ENCODE measurements around the gene YY2.

YY2 gene

DNA sequence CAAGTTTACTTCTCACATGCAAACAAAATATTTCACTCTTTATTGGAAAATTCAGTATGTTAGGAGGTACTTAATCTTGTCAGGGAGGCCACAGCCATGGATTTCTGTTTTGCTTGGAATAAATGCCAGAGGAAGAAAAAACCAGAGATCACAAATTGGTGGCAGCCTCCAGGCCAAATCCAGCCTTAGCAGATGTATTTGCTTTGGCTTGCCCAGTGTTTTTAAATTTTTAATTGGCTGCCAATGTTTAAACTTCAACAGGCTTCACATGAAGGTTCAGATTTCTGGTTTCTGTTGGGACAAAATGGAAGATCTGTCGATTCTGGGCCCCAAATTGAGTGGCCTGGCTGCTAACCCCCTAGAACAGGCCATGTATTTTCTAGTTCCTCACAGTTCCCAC is 19.2 kb downstream of the YY2 start:
- DNase-seq (ENCODE audit: low spot score), result no peak

DNA sequence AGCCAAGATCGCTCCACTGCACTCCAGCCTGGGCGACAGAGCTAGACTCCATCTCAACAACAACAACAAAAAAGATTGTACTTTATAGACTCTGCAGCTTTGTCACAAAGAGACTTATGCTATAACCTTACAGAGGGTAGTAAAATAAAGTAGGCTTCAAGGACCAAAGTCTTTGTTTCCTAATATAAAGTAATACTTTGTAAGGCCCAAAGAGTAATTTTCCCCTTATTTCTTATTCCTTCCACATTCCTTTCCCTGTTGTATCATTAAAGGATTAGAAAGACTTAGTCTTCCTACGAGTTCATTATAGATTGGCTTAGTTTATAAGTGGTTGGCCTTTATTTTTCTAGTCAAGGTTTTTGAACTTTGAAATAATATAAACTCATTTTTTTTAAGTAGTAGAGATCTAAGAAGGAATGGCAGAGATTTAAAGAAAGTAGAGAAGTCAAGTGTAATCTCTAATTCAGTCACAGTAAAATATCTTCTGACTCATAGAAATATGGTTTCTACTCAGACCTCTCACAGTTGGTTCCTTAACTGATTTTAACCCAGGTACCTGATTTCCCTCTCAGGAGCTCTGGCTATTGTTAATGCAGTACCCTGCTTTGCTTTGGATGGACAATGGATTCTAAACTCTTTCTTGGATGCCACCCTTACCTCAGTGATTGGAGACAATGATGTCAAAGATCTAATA is 26.2 kb downstream of the YY2 start:
- DNase-seq (ENCODE audit: low spot score), result no peak

DNA sequence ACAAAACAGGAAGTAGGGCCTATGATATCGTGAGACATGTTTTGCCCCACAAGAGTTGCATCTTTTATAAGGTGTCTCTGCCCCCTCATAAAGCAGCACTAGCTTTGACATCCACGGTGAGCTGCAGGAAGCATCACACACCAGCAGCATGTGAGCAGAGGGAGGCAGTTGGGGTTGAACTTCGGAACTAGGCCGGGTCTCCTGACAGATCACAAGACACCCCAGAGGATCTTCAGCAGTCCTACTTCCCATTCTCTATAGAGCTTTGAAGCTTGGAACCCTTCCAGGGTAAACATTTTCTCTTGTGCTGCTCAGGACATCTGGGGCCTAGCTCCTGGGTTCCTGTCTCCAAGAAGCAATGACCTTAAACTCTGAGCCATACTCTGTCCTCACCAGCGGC is 27.5 kb downstream of the YY2 start:
- no peak for DNase-seq (ENCODE audit: low spot score)

DNA sequence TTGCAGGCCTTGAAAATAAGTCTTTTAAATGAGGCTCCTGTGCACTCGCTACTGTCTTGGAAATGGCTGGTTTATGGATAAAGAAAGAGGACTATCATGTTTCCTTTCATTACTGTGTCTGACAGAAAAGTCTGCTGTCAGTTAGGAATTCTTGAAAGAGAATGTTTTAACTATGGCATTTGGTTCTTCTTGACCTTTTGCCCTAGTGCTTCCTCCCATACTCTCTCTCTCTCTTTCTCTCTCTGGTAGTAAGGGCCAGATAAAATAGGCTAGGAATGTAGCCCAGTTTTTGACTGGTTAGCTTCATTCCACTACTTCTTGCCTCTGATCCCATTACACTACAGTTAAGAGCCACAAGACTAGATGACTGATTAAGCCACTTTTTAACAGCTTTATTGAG is 29.8 kb downstream of the YY2 start:
- DNase-seq (ENCODE audit: low spot score), result no peak

DNA sequence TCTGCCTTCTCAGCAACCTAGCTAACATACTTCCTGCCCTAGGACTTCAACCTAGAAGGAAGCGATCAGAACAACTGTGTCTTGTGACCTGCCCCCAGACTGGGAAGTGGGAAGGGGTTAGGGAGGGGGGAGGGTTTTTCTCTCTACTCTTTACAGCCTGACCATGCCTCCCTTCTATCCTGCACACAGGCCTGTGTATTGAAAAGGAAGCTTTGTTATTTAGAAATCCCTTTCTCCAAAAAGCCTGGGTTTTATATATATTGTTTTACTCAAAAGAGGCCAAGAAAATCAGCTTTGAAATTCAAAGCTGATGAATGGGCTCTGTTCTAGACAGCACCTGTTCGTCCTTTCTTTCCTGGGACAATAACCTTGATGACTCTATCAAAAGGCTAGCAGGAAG is 49.5 kb downstream of the YY2 start:
- no peak for DNase-seq (ENCODE audit: low spot score)

DNA sequence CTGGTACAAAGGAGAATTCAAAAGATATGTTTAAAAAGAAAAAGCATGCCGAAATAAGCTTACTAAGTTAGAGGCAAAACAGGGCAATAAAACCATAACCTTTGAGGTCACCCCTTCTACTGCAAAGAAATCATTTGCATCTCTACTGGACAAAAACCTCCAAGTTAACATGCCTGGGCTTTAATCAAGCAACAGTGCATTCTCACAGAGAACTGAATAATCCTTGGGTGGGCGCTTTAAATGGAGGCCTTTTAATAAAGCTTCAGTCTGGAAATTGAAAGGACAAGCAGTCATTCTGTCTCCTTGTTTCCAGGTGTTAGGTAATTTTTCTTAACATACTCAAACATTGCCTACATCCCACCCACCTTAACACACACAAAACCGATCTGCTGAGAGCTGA is 50.2 kb downstream of the YY2 start:
- no peak for DNase-seq (ENCODE audit: low spot score)

DNA sequence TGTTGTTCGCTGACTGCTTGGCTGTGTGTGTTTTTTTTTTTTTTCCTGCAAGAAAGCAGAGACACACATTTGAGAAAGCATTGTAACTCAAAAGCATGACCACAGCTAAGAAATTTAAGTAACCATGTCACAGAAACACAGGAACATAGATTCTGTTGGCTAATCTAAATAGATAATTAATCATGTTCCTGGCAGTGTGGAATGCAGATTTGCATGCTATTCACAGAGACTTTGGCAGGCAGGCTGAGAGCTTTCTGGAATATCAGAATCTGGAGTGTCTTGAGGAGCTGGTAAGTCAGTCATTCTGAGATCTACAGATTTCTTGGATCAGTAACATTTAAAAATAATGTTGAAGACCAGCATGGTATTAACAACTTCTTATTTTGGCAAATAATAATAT is 51.5 kb downstream of the YY2 start:
- no peak for DNase-seq (ENCODE audit: low spot score)
